Liver (tissue), 9 donors: ENCODE data around the gene PCBP4. TPM values are rescaled to one million over a fixed set of nuclear protein-coding genes. Genes with fewer than 3 reads are reported as not detected.

Experiments
- DNase-seq: peaks from one replicate; pipeline ENCODE4 v3.0.0-alpha.2; 2017; ENCODE audit warnings: low spot score
- H3K27ac ChIP-seq, 2 donors: one replicate each; pipeline ENCODE4 v1.7.0; 2013; ENCODE audit warnings: inconsistent platforms in 2 of 2, low read length in 2 of 2, control low read depth in 1 of 2, low read depth in 1 of 2, mild to moderate bottlenecking in 1 of 2
- H3K27me3 ChIP-seq, 4 donors: one replicate each; pipeline versions ENCODE4 v1.6.1 to v1.7.0; 2013; ENCODE audit warnings: low read length in 3 of 4, inconsistent platforms in 1 of 4, mild to moderate bottlenecking in 1 of 4, moderate library complexity in 1 of 4; ENCODE audit not compliant: control insufficient read depth in 4 of 4, insufficient read depth in 4 of 4
- H3K36me3 ChIP-seq, 4 donors: one replicate each; pipeline versions ENCODE4 v1.6.1 to v1.7.0; 2013; ENCODE audit warnings: low read length in 3 of 4, mild to moderate bottlenecking in 3 of 4, low read depth in 1 of 4, moderate library complexity in 1 of 4; ENCODE audit not compliant: control insufficient read depth in 4 of 4, insufficient read depth in 3 of 4
- H3K4me1 ChIP-seq, 4 donors: one replicate each; pipeline versions ENCODE4 v1.6.1 to v1.7.0; 2013; ENCODE audit warnings: low read length in 3 of 4, mild to moderate bottlenecking in 3 of 4, moderate library complexity in 1 of 4; ENCODE audit not compliant: control insufficient read depth in 4 of 4, insufficient read depth in 4 of 4
- H3K4me3 ChIP-seq, 3 donors: one replicate each; pipeline versions ENCODE4 v1.6.1 to v1.7.0; 2013; ENCODE audit warnings: low read length in 3 of 3, control low read depth in 1 of 3, low read depth in 1 of 3, mild to moderate bottlenecking in 1 of 3
- H3K9ac ChIP-seq, 2 donors: one replicate each; pipeline ENCODE4 v1.7.0; 2013; ENCODE audit warnings: low read length in 2 of 2, mild to moderate bottlenecking in 2 of 2, moderate library complexity in 2 of 2, control low read depth in 1 of 2, low read depth in 1 of 2
- H3K9me3 ChIP-seq, 4 donors: one replicate each; pipeline versions ENCODE4 v1.6.1 to v1.7.0; 2013; ENCODE audit warnings: low read length in 3 of 4; ENCODE audit not compliant: control insufficient read depth in 4 of 4
- ATF3 ChIP-seq: IDR thresholded peaks from 2 replicates; pipeline ENCODE4 v1.6.1; 2016; ENCODE audit warnings: antibody characterized with exemption
- FOXA1 ChIP-seq: IDR thresholded peaks from 2 replicates; pipeline ENCODE4 v1.6.1; 2016; ENCODE audit warnings: antibody characterized with exemption
- FOXA2 ChIP-seq: IDR thresholded peaks from 2 replicates; pipeline ENCODE4 v1.6.1; 2016; ENCODE audit warnings: antibody characterized with exemption
- GABPA ChIP-seq, 2 donors: IDR thresholded peaks in 1 of 2; conservative IDR thresholded peaks in 1 of 2; 2 replicates each; pipeline ENCODE4 v1.6.1; 2016; ENCODE audit warnings: antibody characterized with exemption in 2 of 2, mild to moderate bottlenecking in 1 of 2, moderate library complexity in 1 of 2
- HNF4A ChIP-seq, 2 donors: conservative IDR thresholded peaks; 2 replicates each; pipeline ENCODE4 v1.6.1; 2016; ENCODE audit warnings: antibody characterized with exemption in 2 of 2, mild to moderate bottlenecking in 2 of 2
- HNF4G ChIP-seq: IDR thresholded peaks from 2 replicates; pipeline ENCODE4 v1.6.1; 2016; ENCODE audit warnings: antibody characterized with exemption
- JUND ChIP-seq, 2 donors: IDR thresholded peaks; 2 replicates each; pipeline ENCODE4 v1.6.1; 2016; ENCODE audit warnings: antibody characterized with exemption in 2 of 2
- MAX ChIP-seq: IDR thresholded peaks from 2 replicates; pipeline ENCODE4 v1.6.1; 2016; ENCODE audit warnings: antibody characterized with exemption
- NR2F2 ChIP-seq: IDR thresholded peaks from 2 replicates; pipeline ENCODE4 v1.6.1; 2016; ENCODE audit warnings: antibody characterized with exemption
- RAD21 ChIP-seq, 2 donors: IDR thresholded peaks; 2 replicates each; pipeline ENCODE4 v1.6.1; 2016; ENCODE audit warnings: antibody characterized with exemption in 2 of 2, mild to moderate bottlenecking in 2 of 2
- REST ChIP-seq: IDR thresholded peaks from 2 replicates; pipeline ENCODE4 v1.6.1; 2016; ENCODE audit warnings: antibody characterized with exemption, mild to moderate bottlenecking
- RXRA ChIP-seq, 2 donors: IDR thresholded peaks; 2 replicates each; pipeline ENCODE4 v1.6.1; 2017 to 2018; ENCODE audit warnings: antibody characterized with exemption in 2 of 2, mild to moderate bottlenecking in 1 of 2
- SP1 ChIP-seq: IDR thresholded peaks from 2 replicates; pipeline ENCODE4 v1.6.1; 2018; ENCODE audit warnings: antibody characterized with exemption, mild to moderate bottlenecking
- ZBTB33 ChIP-seq: IDR thresholded peaks from 2 replicates; pipeline ENCODE4 v1.6.1; 2016; ENCODE audit warnings: antibody characterized with exemption
- WGBS: extraction: QIAGEN DNeasy Blood & Tissue Kit; methylation state at CpG from one replicate; pipeline ENCODE4 v1.1.7; 2013; 5-methylcytosine and 5-hydroxymethylcytosine counted together
- polyA plus RNA-seq, 2 donors: library from polyadenylated mRNA; stranded (reverse) in 1 of 2; unstranded in 1 of 2; fragments of 200-250 nt in 1 of 2; fragments of >200 nt in 1 of 2; fragmentation: Nextera tagmentation in 1 of 2; extraction: Ambion mirVana in 1 of 2; gene quantifications; one replicate each; pipeline versions ENCODE4 v1.2.1 to v1.2.3, GENCODE V29; 2013 to 2015
- total RNA-seq, 2 donors: library from RNA; depleted of rRNA; stranded (reverse); fragments of >200 nt; gene quantifications; one replicate each; pipeline ENCODE4 v1.2.3, GENCODE V29; 2014
- donor health status: healthy.
- donor health status: healthy.
- donor health status: healthy.
- donor health status: healthy.
- donor health status: healthy.

The PCBP4 gene
- total and polyA plus RNA-seq, 4 donors: 2.7 to 7.9 (median 4.5) TPM

GRCh38 chr3:51961602-51962569 lies 5.4 kb downstream of the PCBP4 start:
- no peaks in the 10 kb centered on the region for H3K9me3 ChIP-seq
- H3K36me3 ChIP-seq: peaks cover 0 to 2% (median 0%) of the 10 kb centered on the region in 4 donors
- peaks cover 0 to 19% (median 10%) of the 10 kb centered on the region in 4 donors for H3K4me1 ChIP-seq
- no peaks in the 10 kb centered on the region for H3K27me3 ChIP-seq
- H3K4me3 ChIP-seq: no peak overlapping the region
- 79% methylated on average over 9 of the region's 9 CpGs for WGBS
- no peak overlapping the region for H3K9ac ChIP-seq
- no peak for TF ChIP-seq RAD21 (IDR thresholded peaks at IDR 0.05)
- no peak for TF ChIP-seq ATF3
- TF ChIP-seq REST: no peak
- no peak for TF ChIP-seq NR2F2
- no peak for TF ChIP-seq MAX
- no peak for TF ChIP-seq GABPA (IDR thresholded peaks at IDR 0.05 in 1 of 2, conservative IDR thresholded peaks at IDR 0.05 in 1 of 2)
- TF ChIP-seq HNF4G: no peak
- TF ChIP-seq RXRA (IDR thresholded peaks at IDR 0.05): no peak
- no peak for TF ChIP-seq ZBTB33
- no peak for TF ChIP-seq FOXA2
- TF ChIP-seq SP1: no peak
- no peak for TF ChIP-seq FOXA1
- no peak for TF ChIP-seq JUND (IDR thresholded peaks at IDR 0.05)
- no peak for DNase-seq
- no peak overlapping the region for H3K27ac ChIP-seq

- DNase-seq: no peak
- WGBS: 96% methylated on average over 18 of the region's 18 CpGs
- Histone ChIP-seq H3K4me1 (peaks cover 5 to 26% (median 14%) of the 10 kb centered on the region in 4 donors), H3K27me3 (no peaks in the 10 kb centered on the region), H3K4me3 (no peak overlapping the region), H3K9ac (no peak overlapping the region), H3K27ac (no peak overlapping the region), H3K36me3 (peaks cover 0 to 2% (median 0%) of the 10 kb centered on the region in 4 donors), H3K9me3 (no peaks in the 10 kb centered on the region)
- TF ChIP-seq HNF4A (conservative IDR thresholded peaks at IDR 0.05) (no peak), ATF3 (no peak)
These were observed 6.2 kb downstream of the PCBP4 start for GRCh38 chr3:51961011-51961410.
